ENCODE data around the gene IRAK3.
A peak's percentile ranks its signal among the peaks of the same experiment; 100 is the strongest.
"Not testable (repeated sequence)": the region's sequence is repeated elsewhere in the genome, so short reads cannot be mapped to it uniquely, and the experiment has no call there.

Gene IRAK3

GRCh38 chr12:66213011-66213410 lies 24.0 kb downstream of the IRAK3 start:
- DNase-seq (ENCODE audit: low read depth in 2 of 2) = not testable (repeated sequence)

GRCh38 chr12:66217342-66217917 lies 28.4 kb downstream of the IRAK3 start:
- DNase-seq (ENCODE audit: low read depth in 2 of 2) = no peak

GRCh38 chr12:66228462-66228861 lies 39.4 kb downstream of the IRAK3 start:
- no peak for DNase-seq (ENCODE audit: low read depth in 2 of 2)

- DNase-seq (ENCODE audit: low read depth in 2 of 2) = no peak
Observed at GRCh38 chr12:66232263-66232662, 43.2 kb downstream of the IRAK3 start.

GRCh38 chr12:66234037-66234693 lies 45.2 kb downstream of the IRAK3 start:
- DNase-seq (ENCODE audit: low read depth in 2 of 2) = peak; percentile 1 to 3

GRCh38 chr12:66234773-66235625 lies 46.0 kb downstream of the IRAK3 start:
- peak; percentile 2 to 13 for DNase-seq (ENCODE audit: low read depth in 2 of 2)

GRCh38 chr12:66235626-66236281 lies 46.7 kb downstream of the IRAK3 start:
- DNase-seq (ENCODE audit: low read depth in 2 of 2) = no peak

- DNase-seq (ENCODE audit: low read depth in 2 of 2) = not testable (repeated sequence)
Observed at GRCh38 chr12:66236282-66236675, 47.3 kb downstream of the IRAK3 start.

GRCh38 chr12:66236969-66237368 lies 48.0 kb downstream of the IRAK3 start:
- DNase-seq (ENCODE audit: low read depth in 2 of 2) = no peak

GRCh38 chr12:66237505-66238175 lies 48.6 kb downstream of the IRAK3 start:
- no peak for DNase-seq (ENCODE audit: low read depth in 2 of 2)

- no peak for DNase-seq (ENCODE audit: low read depth in 2 of 2)
Observed at GRCh38 chr12:66239295-66239694, 50.3 kb downstream of the IRAK3 start.

GRCh38 chr12:66240096-66240820 lies 51.2 kb downstream of the IRAK3 start:
- no peak for DNase-seq (ENCODE audit: low read depth in 2 of 2)

GRCh38 chr12:66241061-66242043 lies 52.3 kb downstream of the IRAK3 start:
- DNase-seq (ENCODE audit: low read depth in 2 of 2) = no peak

- DNase-seq (ENCODE audit: low read depth in 2 of 2) = no peak
Observed at GRCh38 chr12:66242311-66242710, 53.3 kb downstream of the IRAK3 start.

GRCh38 chr12:66243911-66244310 lies 54.9 kb downstream of the IRAK3 start:
- no peak for DNase-seq (ENCODE audit: low read depth in 2 of 2)

- no peak for DNase-seq (ENCODE audit: low read depth in 2 of 2)
Observed at GRCh38 chr12:66244446-66244845, 55.4 kb downstream of the IRAK3 start.

GRCh38 chr12:66247741-66248140 lies 58.7 kb downstream of the IRAK3 start:
- no peak for DNase-seq (ENCODE audit: low read depth in 2 of 2)

- no peak for DNase-seq (ENCODE audit: low read depth in 2 of 2)
Observed at GRCh38 chr12:66251049-66251448, 62.0 kb downstream of the IRAK3 start.

GRCh38 chr12:66252771-66253170 lies 63.8 kb downstream of the IRAK3 start:
- DNase-seq (ENCODE audit: low read depth in 2 of 2) = no peak

GRCh38 chr12:66255737-66256136 lies 66.7 kb downstream of the IRAK3 start:
- DNase-seq (ENCODE audit: low read depth in 2 of 2) = no peak
